H1 (cell line): ENCODE results near the gene TMEM134. TPM values are rescaled to one million over a fixed set of nuclear protein-coding genes. Genes with fewer than 3 reads are reported as not detected.
A peak's percentile ranks its signal among the peaks of the same experiment; 100 is the strongest.

Experiments
- CTCF ChIA-PET: fragments of 300-600 bp; sonication (Branson Sonifier 250); formaldehyde crosslinking; loops from one replicate; lab custom pipeline; 2021; ENCODE audit not compliant: partially characterized antibody; lab: Charles Lee
- POLR2A ChIA-PET: fragments of 300-600 bp; sonication (Branson Sonifier 250); formaldehyde crosslinking; loops from one replicate; lab custom pipeline; 2021; ENCODE audit warnings: inconsistent platforms; ENCODE audit not compliant: partially characterized antibody; lab: Charles Lee
- DNase-seq, 2 experiments: peaks; one replicate each; pipeline versions ENCODE4 v3.0.0 to v3.0.0-alpha.2; 2010 to 2022; ENCODE audit warnings: low spot score in 2 of 2, low read depth in 1 of 2, mixed read lengths in 1 of 2
- FAIRE-seq: peaks from 2 replicates; lab custom pipeline; 2011; peaks lifted over from hg19 to GRCh38; lab: Jason Lieb, UNC
- H2AFZ ChIP-seq: 2 replicates; pipeline ENCODE4 v1.8.1; 2012; ENCODE audit warnings: low read length, inconsistent platforms
- H2AK5ac ChIP-seq: 2 replicates; pipeline ENCODE4 v1.6.1; 2013; ENCODE audit warnings: low read depth, low read length
- H2BK120ac ChIP-seq: replicated peaks from 2 replicates; pipeline ENCODE3; 2013; ENCODE audit warnings: low read depth, low read length, inconsistent platforms
- H2BK12ac ChIP-seq: 2 replicates; pipeline ENCODE4 v1.6.1; 2013; ENCODE audit warnings: low read depth, low read length
- H2BK15ac ChIP-seq: 2 replicates; pipeline ENCODE4 v1.6.1; 2013; ENCODE audit warnings: low read length
- H2BK20ac ChIP-seq: 2 replicates; pipeline ENCODE4 v1.6.1; 2013; ENCODE audit warnings: low read length
- H2BK5ac ChIP-seq: 2 replicates; pipeline ENCODE4 v1.6.1; 2013; ENCODE audit warnings: low read depth, low read length
- H3K14ac ChIP-seq: 2 replicates; pipeline ENCODE4 v1.6.1; 2013; ENCODE audit warnings: inconsistent platforms; ENCODE audit not compliant: insufficient read length
- H3K18ac ChIP-seq: 2 replicates; pipeline ENCODE4 v1.6.1; 2013; ENCODE audit warnings: low read length; ENCODE audit errors: extremely low read depth
- H3K23ac ChIP-seq: 2 replicates; pipeline ENCODE4 v1.6.1; 2013; ENCODE audit warnings: inconsistent platforms; ENCODE audit not compliant: insufficient read length
- H3K23me2 ChIP-seq: 2 replicates; pipeline ENCODE4 v1.6.1; 2013; ENCODE audit warnings: low read depth, low read length
- H3K27ac ChIP-seq: 2 replicates; pipeline ENCODE4 v1.6.1; 2011; ENCODE audit warnings: low read depth, low read length, inconsistent platforms
- H3K27me3 ChIP-seq, 4 experiments: replicated peaks in 1 of 4; 1 replicate in 1 of 4; 2 replicates in 3 of 4; pipeline versions ENCODE4 v1.6.1 to v1.8.1; 2011 to 2013; ENCODE audit warnings: low read length in 3 of 4, mild to moderate bottlenecking in 3 of 4, inconsistent platforms in 2 of 4, mixed read lengths in 2 of 4, moderate library complexity in 1 of 4; ENCODE audit not compliant: control insufficient read depth in 3 of 4, insufficient read depth in 3 of 4; ENCODE audit errors: extremely low read depth in 1 of 4
- H3K36me3 ChIP-seq, 4 experiments: 2 replicates each; pipeline versions ENCODE4 v1.6.1 to v1.8.1; 2011 to 2013; ENCODE audit warnings: mild to moderate bottlenecking in 4 of 4, low read length in 3 of 4, moderate library complexity in 2 of 4, control low read depth in 1 of 4, inconsistent platforms in 1 of 4; ENCODE audit not compliant: insufficient read depth in 4 of 4, control insufficient read depth in 2 of 4
- H3K4ac ChIP-seq: replicated peaks from 2 replicates; pipeline ENCODE3; 2013; ENCODE audit warnings: low read length, low read depth, mixed read lengths, inconsistent platforms; ENCODE audit not compliant: insufficient read length
- H3K4me1 ChIP-seq, 4 experiments: replicated peaks in 1 of 4; 1 replicate in 1 of 4; 2 replicates in 3 of 4; pipeline versions ENCODE4 v1.6.1 to v1.8.1; 2011 to 2013; ENCODE audit warnings: low read length in 3 of 4, inconsistent platforms in 2 of 4, mixed read lengths in 1 of 4; ENCODE audit not compliant: insufficient read depth in 4 of 4, control insufficient read depth in 3 of 4
- H3K4me2 ChIP-seq, 2 experiments: 2 replicates each; pipeline versions ENCODE4 v1.6.1 to v1.8.1; 2011 to 2013; ENCODE audit warnings: low read depth in 2 of 2, low read length in 2 of 2, control low read depth in 1 of 2, inconsistent platforms in 1 of 2, mild to moderate bottlenecking in 1 of 2; ENCODE audit not compliant: insufficient read depth in 1 of 2
- H3K4me3 ChIP-seq, 4 experiments: fragments of 200-600, 300-600 bp in 1 of 4; sonication (generic), shearing (Covaris generic), sonication (Bioruptor Twin) in 1 of 4; 2 replicates each; pipeline versions ENCODE4 v1.5.1 to v1.8.1; 2011 to 2016; ENCODE audit warnings: low read length in 4 of 4, low read depth in 3 of 4, control low read depth in 2 of 4, inconsistent platforms in 2 of 4, mild to moderate bottlenecking in 2 of 4, mixed read lengths in 1 of 4, moderate library complexity in 1 of 4; ENCODE audit not compliant: insufficient read depth in 2 of 4; ENCODE audit errors: extremely low read depth in 1 of 4
- H3K56ac ChIP-seq: replicated peaks from 2 replicates; pipeline ENCODE3; 2013; ENCODE audit warnings: low read depth, mild to moderate bottlenecking, mixed read lengths, low read length, inconsistent platforms; ENCODE audit not compliant: insufficient read length
- H3K79me1 ChIP-seq: 2 replicates; pipeline ENCODE4 v1.6.1; 2013; ENCODE audit warnings: low read depth, low read length, control low read depth
- H3K79me2 ChIP-seq, 2 experiments: 2 replicates each; pipeline versions ENCODE4 v1.6.1 to v1.8.1; 2012 to 2013; ENCODE audit warnings: low read length in 2 of 2, mild to moderate bottlenecking in 2 of 2, inconsistent platforms in 1 of 2; ENCODE audit not compliant: insufficient read depth in 2 of 2, control insufficient read depth in 1 of 2
- H3K9ac ChIP-seq, 4 experiments: replicated peaks in 1 of 4; 1 replicate in 1 of 4; 2 replicates in 3 of 4; pipeline versions ENCODE4 v1.6.1 to v1.8.1; 2011 to 2013; ENCODE audit warnings: low read depth in 3 of 4, low read length in 3 of 4, control low read depth in 2 of 4, mild to moderate bottlenecking in 2 of 4, moderate library complexity in 2 of 4, inconsistent platforms in 1 of 4; ENCODE audit errors: extremely low read depth in 1 of 4
- H3K9me3 ChIP-seq, 2 experiments: 2 replicates each; pipeline versions ENCODE4 v1.6.1 to v1.8.1; 2012 to 2013; ENCODE audit warnings: mild to moderate bottlenecking in 2 of 2, moderate library complexity in 2 of 2, control low read depth in 1 of 2, inconsistent platforms in 1 of 2, low read depth in 1 of 2, low read length in 1 of 2, mixed read lengths in 1 of 2; ENCODE audit not compliant: insufficient read depth in 2 of 2
- H4K20me1 ChIP-seq, 2 experiments: replicated peaks in 1 of 2; 2 replicates each; pipeline versions ENCODE3 to v1.8.1; 2011 to 2013; ENCODE audit warnings: inconsistent platforms in 2 of 2, low read length in 2 of 2, mild to moderate bottlenecking in 1 of 2; ENCODE audit not compliant: insufficient read depth in 2 of 2, control insufficient read depth in 1 of 2
- H4K5ac ChIP-seq: 2 replicates; pipeline ENCODE4 v1.6.1; 2013; ENCODE audit warnings: low read length, low read depth, mixed read lengths, inconsistent platforms; ENCODE audit not compliant: insufficient read length
- H4K8ac ChIP-seq: 2 replicates; pipeline ENCODE4 v1.8.0; 2013; ENCODE audit warnings: mild to moderate bottlenecking, moderate library complexity, low read length, inconsistent platforms; ENCODE audit not compliant: insufficient read depth; ENCODE audit errors: extremely low read depth
- H4K91ac ChIP-seq: replicated peaks from 2 replicates; pipeline ENCODE3; 2013; ENCODE audit warnings: low read length, mixed read lengths, inconsistent platforms; ENCODE audit not compliant: insufficient read length
- ATF2 ChIP-seq: IDR thresholded peaks from 2 replicates; pipeline ENCODE4 v1.6.1; 2012; ENCODE audit warnings: low read length, inconsistent platforms
- CBX5 ChIP-seq: fragments of 300-800, 300-1000 bp; sonication (generic); IDR thresholded peaks from 2 replicates; pipeline ENCODE4 v1.7.1; 2016; ENCODE audit warnings: antibody characterized with exemption, low read length, low read depth
- CTBP2 ChIP-seq: IDR thresholded peaks from 2 replicates; pipeline ENCODE4 v1.7.0; 2011; ENCODE audit warnings: borderline replicate concordance, mild to moderate bottlenecking, moderate library complexity, mixed read lengths, low read length; ENCODE audit not compliant: insufficient read depth, insufficient read length
- EZH2 ChIP-seq: fragments of 200-600 bp; sonication (generic); IDR thresholded peaks from 2 replicates; pipeline ENCODE4 v1.7.1; 2012; ENCODE audit warnings: low read depth, mild to moderate bottlenecking, moderate library complexity, low read length, inconsistent platforms; ENCODE audit not compliant: severe bottlenecking
- JUND ChIP-seq: IDR thresholded peaks from 2 replicates; pipeline ENCODE4 v1.6.1; 2011; ENCODE audit warnings: mild to moderate bottlenecking, improper control_type of control experiment, low read length
- KDM4A ChIP-seq: IDR thresholded peaks from one replicate; pipeline ENCODE4 v1.7.1; 2012; ENCODE audit warnings: low read depth, mild to moderate bottlenecking, moderate library complexity, low read length, inconsistent platforms; ENCODE audit not compliant: severe bottlenecking
- PHF8 ChIP-seq: fragments of 200-600 bp; sonication (generic); conservative IDR thresholded peaks from 2 replicates; pipeline ENCODE4 v1.7.1; 2012; ENCODE audit warnings: low read depth, mild to moderate bottlenecking, inconsistent platforms, low read length, moderate library complexity
- SIN3A ChIP-seq, 2 experiments: IDR thresholded peaks in 1 of 2; conservative IDR thresholded peaks in 1 of 2; 2 replicates each; pipeline ENCODE4 v1.6.1; 2011 to 2012; ENCODE audit warnings: low read length in 2 of 2, improper control_type of control experiment in 1 of 2, low read depth in 1 of 2, mild to moderate bottlenecking in 1 of 2
- TBP ChIP-seq: IDR thresholded peaks from 2 replicates; pipeline ENCODE4 v1.6.1; 2011; ENCODE audit warnings: low read depth, low read length, improper control_type of control experiment
- WGBS, 2 experiments: shearing (Covaris generic) in 1 of 2; methylation state at CpG; one replicate each; pipeline versions ENCODE4 v1.1.6 to v1.1.7; 2013 to 2015; ENCODE audit warnings: low lambda C conversion rate in 2 of 2, mixed read lengths in 2 of 2, inconsistent platforms in 1 of 2, low coverage in 1 of 2, missing lambda C conversion rate in 1 of 2; ENCODE audit not compliant: insufficient replicate concordance in 2 of 2, insufficient coverage in 1 of 2, insufficient read length in 1 of 2; ENCODE audit errors: extremely low coverage in 1 of 2, missing lambda C conversion rate in 1 of 2; 5-methylcytosine and 5-hydroxymethylcytosine counted together
- polyA plus RNA-seq, 7 experiments: library from polyadenylated mRNA; depleted of rRNA in 3 of 7; stranded (reverse) in 5 of 7; unstranded in 2 of 7; fragments of >200 nt in 5 of 7; fragments of 200-250 nt in 2 of 7; gene quantifications; 1 replicate in 5 of 7; 2 replicates in 1 of 7; 4 replicates in 1 of 7; pipeline versions ENCODE4 v1.2.1 to v1.2.3, GENCODE V29; 2011 to 2013; ENCODE audit warnings: missing spikeins in 2 of 7, mixed read lengths in 2 of 7
- total RNA-seq: library from RNA; stranded (reverse); fragmentation: NEBNext Ultra II Directional; extraction: Animal tissue kit (Norgen Biotek cat#: 25700); gene quantifications from 2 replicates; pipeline ENCODE4 v1.2.1, GENCODE V29; 2021

The TMEM134 gene
- total and polyA plus RNA-seq, 2 of the 8 experiments (the other 6 are each of a cell fraction or from before 2014, with no cell fraction given) = 32.4 to 229 TPM

- Histone ChIP-seq H3K4me2 (peak within 1 kb of the TSS; percentile 66 to 84), H2AFZ (peak within 1 kb of the TSS; percentile 47; the same call in 1 of the 2 replicates), H3K36me3 (no peaks in the 10 kb centered on the region), H2AK5ac (no peak within 1 kb of the TSS), H3K4me3 (peak within 1 kb of the TSS; percentile 74 to 89 (median 86)), H3K27ac (peak within 1 kb of the TSS; percentile 88), H3K4me1 (peaks cover 0 to 30% (median 10%) of the 10 kb centered on the region in 4 experiments; a peak in 6 of 7 replicates), H2BK120ac (no peak within 1 kb of the TSS), H3K4ac (no peak within 1 kb of the TSS), H3K27me3 (peaks cover 0 to 10% (median 5%) of the 10 kb centered on the region in 4 experiments; a peak in 3 of 7 replicates), H3K23me2 (peaks cover 23% of the 10 kb centered on the region), H3K56ac (peak within 1 kb of the TSS; percentile 85), H3K9ac (peak within 1 kb of the TSS; percentile 72 to 87 (median 80)), H2BK5ac (peak within 1 kb of the TSS; percentile 96), H3K9me3 (no peaks in the 10 kb centered on the region), H4K91ac (no peak within 1 kb of the TSS), H3K79me2 (0 out of 4 replicates have a peak, but pooled peaks cover 0 to 8% of the 10 kb centered on the region in 2 experiments), H4K20me1 (peaks cover 3 to 11% of the 10 kb centered on the region in 2 experiments), H2BK20ac (no peak within 1 kb of the TSS), H4K8ac (peak within 1 kb of the TSS; percentile 96), H3K18ac (peak within 1 kb of the TSS; percentile 99), H2BK12ac (peak within 1 kb of the TSS; percentile 75; the same call in 1 of the 2 replicates), H3K23ac (no peak within 1 kb of the TSS), H4K5ac (peak within 1 kb of the TSS; percentile 87), H3K14ac (no peak within 1 kb of the TSS), H3K79me1 (no peaks in the 10 kb centered on the region), H2BK15ac (no peak within 1 kb of the TSS)
- POLR2A ChIA-PET = interaction anchor here (0.8 to 1.0 kb wide), 4 partner anchors 9 to 43 kb away, joined by 3 to 5 read pairs (median 4); no protein-coding TSS in a partner anchor
- WGBS, 2 experiments = 1% methylated on average over 54 of the region's 57 CpGs; no CpG with 5 or more reads in 1 of the 2 experiments
- FAIRE-seq (no peak), DNase-seq (peak; percentile 98 to 99)
- CTCF ChIA-PET = interaction anchor here (1.2 kb wide), 1 partner anchor 151 kb away, joined by 4 read pairs; no protein-coding TSS in a partner anchor
- TF ChIP-seq EZH2 (no peak), SIN3A (conservative IDR thresholded peaks at IDR 0.05 in 1 of 2, IDR thresholded peaks at IDR 0.05 in 1 of 2; ENCODE audit: low read depth in 1 of 2, low read length in 2 of 2) (peak in 1 of 2 experiments; percentile 34; a peak in 1 of 4 replicates), CBX5 (no peak), KDM4A (peak; percentile 43), TBP (peak; percentile 69), JUND (no peak), ATF2 (peak; percentile 21; the same call in 1 of the 2 replicates), PHF8 (no peak; the same call in 1 of the 2 replicates), CTBP2 (no peak)
These were observed 38.9 kb upstream of the TMEM134 start, which contains the start of gene CDK2AP2 for GRCh38 chr11:67507864-67508485. Gene CDK2AP2, minus strand, starts transcription at chr11:67508162. Its CDS starts 80 bp downstream, at chr11:67508082.
